GM21367 (cell line): ENCODE data around the gene ZNF573.

ENCODE experiments used
- ATAC-seq: cut with Tn5 transposase; IDR thresholded peaks from one replicate; pipeline ENCODE4 v1.9.1; 2021; ENCODE audit not compliant: unreplicated experiment

ZNF573 gene

GRCh38 chr19:37695144-37695899 lies 84.1 kb downstream of the ZNF573 start:
- no peak for ATAC-seq

- no peak for ATAC-seq
Measured at GRCh38 chr19:37692956-37693620, 86.3 kb downstream of the ZNF573 start.

- ATAC-seq: no peak
Measured at GRCh38 chr19:37691881-37692504, 87.4 kb downstream of the ZNF573 start.
